GM18858 (cell line): ENCODE results near the gene CCDC179.

Experiments
- ATAC-seq: cut with Tn5 transposase; IDR thresholded peaks from one replicate; pipeline ENCODE4 v1.9.1; 2021; ENCODE audit not compliant: unreplicated experiment

The CCDC179 gene

DNA sequence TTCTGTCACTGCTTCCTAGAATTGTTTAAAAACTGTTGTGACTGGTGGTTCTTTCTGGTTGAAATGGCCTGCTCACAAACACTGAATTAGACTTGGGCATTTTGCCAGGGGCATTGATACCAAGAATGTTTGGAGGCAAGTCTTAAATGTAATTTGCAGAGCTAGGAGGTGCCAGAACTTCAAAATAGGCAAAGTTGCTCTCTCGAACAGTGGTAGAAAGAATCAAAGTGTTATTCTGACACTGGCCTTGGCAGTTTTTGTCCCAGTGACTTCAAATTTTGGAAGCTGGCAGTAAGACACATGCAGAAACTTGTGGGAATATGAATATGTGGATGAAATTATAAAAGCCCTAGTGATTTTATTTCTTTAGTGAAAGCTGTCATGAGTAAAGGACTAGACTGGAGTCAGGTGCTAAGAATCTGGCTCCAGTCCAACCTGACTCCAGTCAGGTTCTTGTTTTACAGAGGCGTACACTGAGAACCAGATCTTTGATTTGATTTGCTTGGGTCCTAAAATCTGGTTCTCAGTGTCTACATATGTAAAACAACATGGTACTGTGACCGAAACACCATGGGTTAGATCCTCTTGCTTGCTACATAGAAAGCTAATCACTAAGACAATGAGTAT, 51.6 kb downstream of the CCDC179 start:
- ATAC-seq = no peak

- ATAC-seq = peak; percentile 99
Measured at GRCh38 chr11:22807855-22808570, 52.3 kb downstream of the CCDC179 start.

DNA sequence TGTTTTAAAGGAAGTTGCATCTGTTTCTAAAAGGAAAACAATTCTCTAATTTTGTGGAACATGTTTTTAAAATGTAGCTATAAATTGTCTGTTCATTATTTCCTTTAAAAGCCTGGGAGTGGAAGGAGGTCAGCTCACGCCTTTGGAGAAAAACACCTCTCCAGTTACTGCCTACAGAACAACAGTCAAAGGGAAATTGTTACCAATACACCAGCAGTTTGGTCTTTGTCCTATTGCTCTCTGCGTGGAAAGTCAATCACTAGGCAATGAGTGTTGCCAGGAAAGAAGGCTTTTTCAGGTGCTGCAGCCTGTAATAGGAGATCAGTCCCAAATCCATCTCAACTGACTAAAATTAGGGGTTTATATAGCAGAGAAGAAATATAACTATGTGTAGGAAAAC, 52.9 kb downstream of the CCDC179 start:
- no peak for ATAC-seq

GRCh38 chr11:22802861-22803260, 57.4 kb downstream of the CCDC179 start:
- no peak for ATAC-seq

- no peak for ATAC-seq
Measured at GRCh38 chr11:22800482-22800881, 59.8 kb downstream of the CCDC179 start.

GRCh38 chr11:22798901-22799300, 61.4 kb downstream of the CCDC179 start:
- ATAC-seq = no peak

GRCh38 chr11:22797047-22797446, 63.2 kb downstream of the CCDC179 start:
- ATAC-seq = no peak
